ENCODE data around the gene COPS7A. TPM values are rescaled to one million over a fixed set of nuclear protein-coding genes. Genes with fewer than 3 reads are reported as not detected.
A peak's percentile ranks its signal among the peaks of the same experiment; 100 is the strongest.

Gene COPS7A
- total RNA-seq, 1 experiment from 2014 or later, result 55.5 TPM

- POLR2A ChIA-PET, result interaction anchor here (0.6 to 4.5 kb wide), 24 partner anchors 9 to 183 kb away, joined by 3 to 119 read pairs (median 8); partner anchors contain the start of genes CDCA3, COPS7A, LAG3 and PTMS
These were observed 30.0 kb downstream of the COPS7A start for GRCh38 chr12:6753772-6754356.

GRCh38 chr12:6754411-6754810 is 30.6 kb downstream of the COPS7A start:
- CTCF ChIA-PET, result interaction anchor here (0.6 to 5.6 kb wide), 35 partner anchors 8 to 410 kb away, joined by 3 to 174 read pairs (median 6); partner anchors contain the start of genes COPS7A, GNB3, GPR162 and PTMS
- Mint-ChIP-seq H3K4me1 (ENCODE audit: insufficient read depth, unreplicated experiment) (peaks cover 16% of the 10 kb centered on the region), H3K27ac (ENCODE audit: low read depth, unreplicated experiment) (peak overlapping the region; percentile 92), H3K9me3 (ENCODE audit: unreplicated experiment) (no peaks in the 10 kb centered on the region), H3K27me3 (ENCODE audit: insufficient read depth, unreplicated experiment) (no peaks in the 10 kb centered on the region), H3K36me3 (ENCODE audit: insufficient read depth, unreplicated experiment) (peaks cover 25% of the 10 kb centered on the region), H3K4me3 (ENCODE audit: unreplicated experiment) (no peak overlapping the region)
- intact Hi-C loops (cut with micrococcal nuclease), result no loop called here
- POLR2A ChIA-PET, result interaction anchor here (0.7 to 4.5 kb wide), 15 partner anchors 9 to 118 kb away, joined by 4 to 119 read pairs (median 23); partner anchors contain the start of genes CDCA3, COPS7A, LAG3 and PTMS
- no peak for DNase-seq (ENCODE audit: unreplicated experiment)
- no peak for TF ChIP-seq CTCF (IDR thresholded peaks at IDR 0.05; ENCODE audit: unreplicated experiment)
- BruUV-seq (replicated peaks), result no TSS peak

More at GRCh38 chr12:6753772-6754356, 30.0 kb downstream of the COPS7A start:
- CTCF ChIA-PET, result interaction anchor here (0.6 to 5.6 kb wide), 44 partner anchors 8 to 410 kb away, joined by 3 to 174 read pairs (median 5); partner anchors contain the start of genes CD4, COPS7A, GNB3 and GPR162
- Mint-ChIP-seq H3K4me3 (ENCODE audit: unreplicated experiment) (peak overlapping the region; percentile 95), H3K9me3 (ENCODE audit: unreplicated experiment) (no peaks in the 10 kb centered on the region), H3K36me3 (ENCODE audit: insufficient read depth, unreplicated experiment) (peaks cover 30% of the 10 kb centered on the region), H3K4me1 (ENCODE audit: insufficient read depth, unreplicated experiment) (peaks cover 16% of the 10 kb centered on the region), H3K27me3 (ENCODE audit: insufficient read depth, unreplicated experiment) (no peaks in the 10 kb centered on the region), H3K27ac (ENCODE audit: low read depth, unreplicated experiment) (peak overlapping the region; percentile 92)
- no peak for DNase-seq (ENCODE audit: unreplicated experiment)
- no TSS peak for BruUV-seq (replicated peaks)
- intact Hi-C loops (cut with micrococcal nuclease), result loop anchor here (1.0 to 2.0 kb wide), 7 partner anchors 12 to 137 kb away; partner anchors contain the start of genes PTMS and ZNF384
- TF ChIP-seq CTCF (IDR thresholded peaks at IDR 0.05; ENCODE audit: unreplicated experiment), result peak; percentile 90

DNA sequence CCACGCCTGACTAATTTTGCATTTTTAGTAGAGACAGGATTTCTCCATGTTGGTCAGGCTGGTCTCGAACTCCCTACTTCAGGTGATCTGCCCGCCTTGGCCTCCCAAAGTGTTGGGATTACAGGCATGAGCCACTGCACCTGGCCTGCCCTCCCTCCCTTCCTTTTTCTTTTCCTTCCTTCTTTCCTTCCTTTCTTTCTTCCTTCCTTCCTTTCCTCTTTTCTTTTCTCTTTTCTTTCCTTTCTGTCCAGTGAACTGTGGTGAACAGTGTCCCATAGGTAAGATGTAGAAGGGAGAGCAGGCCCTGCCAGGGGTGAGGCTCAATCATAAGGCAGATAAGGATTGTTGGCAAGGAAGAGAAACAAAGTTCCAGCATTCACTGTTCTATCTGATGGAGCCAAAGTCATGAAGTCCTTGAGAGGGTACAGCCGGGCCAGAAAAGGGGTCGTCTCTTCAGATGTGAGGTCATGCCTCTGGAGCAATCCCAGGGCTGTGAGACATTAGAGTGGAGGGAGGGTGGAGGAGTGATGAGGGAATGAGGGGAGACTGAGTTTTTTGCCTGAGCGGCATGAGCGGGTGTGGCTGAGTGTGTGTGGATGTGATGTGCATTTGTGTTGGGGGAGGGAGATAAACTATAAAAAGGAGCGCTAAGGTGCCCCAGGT is 33.3 kb downstream of the COPS7A start:
- no peak for TF ChIP-seq CTCF (IDR thresholded peaks at IDR 0.05; ENCODE audit: unreplicated experiment)
- intact Hi-C loops (cut with micrococcal nuclease), result no loop called here
- POLR2A ChIA-PET, result interaction anchor here (0.6 kb wide), 1 partner anchor 10 kb away, joined by 4 read pairs; the partner anchor contains the start of gene PTMS
- H3K36me3 Mint-ChIP-seq (ENCODE audit: insufficient read depth, unreplicated experiment), result peaks cover 4% of the 10 kb centered on the region
- no peaks in the 10 kb centered on the region for H3K9me3 Mint-ChIP-seq (ENCODE audit: unreplicated experiment)
- H3K27me3 Mint-ChIP-seq (ENCODE audit: insufficient read depth, unreplicated experiment), result no peaks in the 10 kb centered on the region
- no peak for DNase-seq (ENCODE audit: unreplicated experiment)
- peaks cover 12% of the 10 kb centered on the region for H3K4me1 Mint-ChIP-seq (ENCODE audit: insufficient read depth, unreplicated experiment)
- H3K27ac Mint-ChIP-seq (ENCODE audit: low read depth, unreplicated experiment), result no peak overlapping the region
- H3K4me3 Mint-ChIP-seq (ENCODE audit: unreplicated experiment), result no peak overlapping the region
- no TSS peak for BruUV-seq (replicated peaks)
- CTCF ChIA-PET, result interaction anchor here (0.6 to 2.7 kb wide), 5 partner anchors 9 to 87 kb away, joined by 3 to 14 read pairs (median 5); partner anchors contain the start of gene PTMS

- POLR2A ChIA-PET, result no interaction called here
- CTCF ChIA-PET, result interaction anchor here (0.6 to 2.7 kb wide), 5 partner anchors 8 to 195 kb away, joined by 5 to 14 read pairs (median 9); partner anchors contain the start of gene PTMS
These were observed 34.8 kb downstream of the COPS7A start for GRCh38 chr12:6758506-6759095.

More at GRCh38 chr12:6758506-6759095, 34.8 kb downstream of the COPS7A start:
- Mint-ChIP-seq H3K27me3 (ENCODE audit: insufficient read depth, unreplicated experiment) (no peaks in the 10 kb centered on the region), H3K4me3 (ENCODE audit: unreplicated experiment) (no peak overlapping the region), H3K4me1 (ENCODE audit: insufficient read depth, unreplicated experiment) (peaks cover 12% of the 10 kb centered on the region), H3K27ac (ENCODE audit: low read depth, unreplicated experiment) (no peak overlapping the region), H3K9me3 (ENCODE audit: unreplicated experiment) (no peaks in the 10 kb centered on the region), H3K36me3 (ENCODE audit: insufficient read depth, unreplicated experiment) (no peaks in the 10 kb centered on the region)
- TF ChIP-seq CTCF (IDR thresholded peaks at IDR 0.05; ENCODE audit: unreplicated experiment), result no peak
- DNase-seq (ENCODE audit: unreplicated experiment), result no peak
- BruUV-seq (replicated peaks), result no TSS peak
- intact Hi-C loops (cut with micrococcal nuclease), result no loop called here
